ENCODE measurements around the gene TBC1D19.

DNA sequence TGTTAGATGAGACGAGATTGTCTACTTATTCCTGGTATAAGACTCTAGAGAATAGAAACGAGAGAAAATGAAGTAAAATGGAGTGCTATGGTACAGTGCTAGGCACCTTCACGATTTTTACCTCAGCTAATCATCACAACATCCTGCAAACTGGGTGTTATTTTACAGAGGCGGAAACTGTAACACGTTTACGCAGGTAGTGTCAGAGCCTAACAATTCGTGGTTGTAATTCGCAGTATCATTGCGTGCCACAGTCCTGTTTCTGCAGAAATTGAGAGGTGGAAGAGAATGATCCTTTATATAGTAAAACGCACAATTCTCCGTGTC is 383 bp upstream of the TBC1D19 start:
- TF ChIP-seq, protein P1, sequence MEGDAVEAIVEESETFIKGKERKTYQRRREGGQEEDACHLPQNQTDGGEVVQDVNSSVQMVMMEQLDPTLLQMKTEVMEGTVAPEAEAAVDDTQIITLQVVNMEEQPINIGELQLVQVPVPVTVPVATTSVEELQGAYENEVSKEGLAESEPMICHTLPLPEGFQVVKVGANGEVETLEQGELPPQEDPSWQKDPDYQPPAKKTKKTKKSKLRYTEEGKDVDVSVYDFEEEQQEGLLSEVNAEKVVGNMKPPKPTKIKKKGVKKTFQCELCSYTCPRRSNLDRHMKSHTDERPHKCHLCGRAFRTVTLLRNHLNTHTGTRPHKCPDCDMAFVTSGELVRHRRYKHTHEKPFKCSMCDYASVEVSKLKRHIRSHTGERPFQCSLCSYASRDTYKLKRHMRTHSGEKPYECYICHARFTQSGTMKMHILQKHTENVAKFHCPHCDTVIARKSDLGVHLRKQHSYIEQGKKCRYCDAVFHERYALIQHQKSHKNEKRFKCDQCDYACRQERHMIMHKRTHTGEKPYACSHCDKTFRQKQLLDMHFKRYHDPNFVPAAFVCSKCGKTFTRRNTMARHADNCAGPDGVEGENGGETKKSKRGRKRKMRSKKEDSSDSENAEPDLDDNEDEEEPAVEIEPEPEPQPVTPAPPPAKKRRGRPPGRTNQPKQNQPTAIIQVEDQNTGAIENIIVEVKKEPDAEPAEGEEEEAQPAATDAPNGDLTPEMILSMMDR (IDR thresholded peaks at IDR 0.05 in 4 of 5, conservative IDR thresholded peaks at IDR 0.05 in 1 of 5): no peak
- TF ChIP-seq POLR2A (IDR thresholded peaks at IDR 0.05): no peak
